CD4-positive, alpha-beta T cell (primary cell): Measurements from ENCODE around the gene GOPC. TPM values are rescaled to one million over a fixed set of nuclear protein-coding genes. Genes with fewer than 3 reads are reported as not detected.

Experiments used
- ATAC-seq: fragments of 200-7000 bp; cut with Tn5 transposase; one replicate; pipeline ENCODE4 v1.10.0; 2022; ENCODE audit warnings: mild to moderate bottlenecking; ENCODE audit not compliant: poor library complexity
- CTCF ChIA-PET: fragments of 350-600 bp; sonication (Branson Sonifier 250); formaldehyde crosslinking; loops from one replicate; lab custom pipeline; 2021; ENCODE audit warnings: antibody characterized with exemption, inconsistent platforms; lab: Charles Lee
- POLR2A ChIA-PET: fragments of 350-600 bp; sonication (Branson Sonifier 250); formaldehyde crosslinking; loops from one replicate; lab custom pipeline; 2021; ENCODE audit warnings: antibody characterized with exemption, inconsistent platforms; lab: Charles Lee
- DNase-seq, 14 experiments: peaks; one replicate each; pipeline ENCODE4 v3.0.0-alpha.2; 2013 to 2020; ENCODE audit warnings: mixed read lengths in 2 of 14
- H3K27ac ChIP-seq, 2 donors: one replicate each; pipeline versions ENCODE4 v1.5.1 to v1.7.0; 2013; ENCODE audit warnings: low read length in 2 of 2, low read depth in 1 of 2, mild to moderate bottlenecking in 1 of 2
- H3K27me3 ChIP-seq, 2 experiments: 1 replicate in 1 of 2; 2 replicates in 1 of 2; pipeline versions ENCODE4 v1.6.1 to v1.7.0; 2013; ENCODE audit warnings: low read length in 2 of 2, control low read depth in 1 of 2, mild to moderate bottlenecking in 1 of 2, moderate library complexity in 1 of 2; ENCODE audit not compliant: insufficient read depth in 2 of 2, control insufficient read depth in 1 of 2
- H3K36me3 ChIP-seq: one replicate; pipeline ENCODE4 v1.6.1; 2013; ENCODE audit warnings: low read length, control low read depth; ENCODE audit not compliant: insufficient read depth
- H3K4me1 ChIP-seq: one replicate; pipeline ENCODE4 v1.6.1; 2013; ENCODE audit warnings: low read length, control low read depth; ENCODE audit not compliant: insufficient read depth
- H3K4me3 ChIP-seq: one replicate; pipeline ENCODE4 v1.5.1; 2013; ENCODE audit warnings: mild to moderate bottlenecking, low read length, moderate library complexity
- H3K9me3 ChIP-seq, 2 experiments: 1 replicate in 1 of 2; 2 replicates in 1 of 2; pipeline versions ENCODE4 v1.6.1 to v1.7.0; 2013; ENCODE audit warnings: low read length in 2 of 2, mild to moderate bottlenecking in 2 of 2, control low read depth in 1 of 2, moderate library complexity in 1 of 2; ENCODE audit not compliant: control insufficient read depth in 1 of 2, insufficient read depth in 1 of 2
- H3K27ac Mint-ChIP-seq: one replicate; pipeline ENCODE4 v1.8.0; 2020; ENCODE audit warnings: mixed read lengths
- H3K27me3 Mint-ChIP-seq: one replicate; pipeline ENCODE4 v1.8.0; 2021; ENCODE audit warnings: mixed read lengths
- H3K36me3 Mint-ChIP-seq: one replicate; pipeline ENCODE4 v1.8.0; 2021; ENCODE audit warnings: low read depth, mixed read lengths
- H3K4me1 Mint-ChIP-seq: one replicate; pipeline ENCODE4 v1.8.0; 2021; ENCODE audit warnings: low read depth, mixed read lengths
- H3K4me3 Mint-ChIP-seq: one replicate; pipeline ENCODE4 v1.8.0; 2020; ENCODE audit warnings: mild to moderate bottlenecking, mixed read lengths
- H3K9me3 Mint-ChIP-seq: one replicate; pipeline ENCODE4 v1.8.0; 2020; ENCODE audit warnings: mixed read lengths
- intact Hi-C, 2 experiments: fragments of 100-400 bp; cut with DNase I in 1 of 2; cut with micrococcal nuclease in 1 of 2; formaldehyde crosslinking; loops; one replicate each; pipeline versions ENCODE4 v1.15.1 to v1.9.0; 2023 to 2025; cut with DNase I, micrococcal nuclease
- total RNA-seq, 174 experiments: library from RNA in 2 of 174; stranded (reverse) in 2 of 174; gene quantifications; one replicate each; pipeline ENCODE4 v1.2.3 and lab custom pipeline; 2021 to 2026
- TF ChIP-seq, protein P1 (sequence below): fragments of 200-600 bp; IDR thresholded peaks from one replicate; pipeline ENCODE4 v1.8.0; 2022; ENCODE audit warnings: antibody characterized with exemption, mild to moderate bottlenecking

The GOPC gene
- total RNA-seq, 2 experiments from 2014 or later, result 9.7 to 10.8 TPM

DNA sequence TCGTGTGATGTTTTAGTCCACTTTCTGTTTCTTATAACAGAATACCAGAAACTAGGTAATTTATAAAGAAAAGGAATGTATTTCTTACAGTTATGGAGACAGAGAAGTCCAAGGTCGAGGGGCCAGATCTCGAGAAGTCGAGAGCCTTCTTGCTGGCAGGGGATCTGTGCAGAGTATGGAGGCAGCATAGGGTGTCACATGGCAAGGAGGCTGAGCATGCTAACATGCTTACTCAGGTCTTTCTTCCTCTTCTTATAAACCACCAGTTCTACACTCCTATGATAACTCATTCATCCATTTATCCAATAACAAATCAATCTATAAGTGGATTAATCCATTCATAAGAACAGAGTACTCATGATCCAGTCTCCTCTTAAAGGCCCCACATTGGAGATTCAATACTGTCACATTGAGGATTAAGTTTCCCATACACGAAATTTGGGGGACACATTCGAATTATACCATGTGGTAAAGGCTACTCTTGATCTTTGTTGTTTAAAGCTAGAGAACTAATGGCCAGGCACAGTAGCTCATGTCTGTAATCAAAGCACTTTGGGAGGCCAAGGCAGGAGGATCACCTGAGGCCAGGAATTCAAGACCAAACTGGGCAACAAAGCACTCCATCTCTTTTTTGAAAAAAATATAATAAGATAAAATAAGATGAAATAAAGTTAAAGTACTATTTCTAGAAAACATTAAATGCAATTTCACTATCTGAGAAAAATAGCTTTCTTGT is 2.1 kb downstream of the GOPC start:
- CTCF ChIA-PET, result no interaction called here
- peaks cover 50% of the 10 kb centered on the region for H3K4me1 Mint-ChIP-seq
- peaks cover 10% of the 10 kb centered on the region for H3K36me3 ChIP-seq
- POLR2A ChIA-PET, result interaction anchor here (2.7 kb wide), 1 partner anchor 52 kb away, joined by 37 read pairs; no protein-coding TSS in a partner anchor
- no peaks in the 10 kb centered on the region for H3K9me3 ChIP-seq
- peaks cover 2% of the 10 kb centered on the region for H3K9me3 Mint-ChIP-seq
- no peaks in the 10 kb centered on the region for H3K27me3 ChIP-seq
- intact Hi-C loops, result loop anchor here (2.0 to 10.0 kb wide), 4 partner anchors 77 to 1755 kb away; partner anchors contain the start of gene TSPYL4 (in 1 of the 2)
- H3K27ac Mint-ChIP-seq, result no peak overlapping the region
- peaks cover 49% of the 10 kb centered on the region for H3K36me3 Mint-ChIP-seq
- no peak for DNase-seq
- H3K4me3 ChIP-seq, result peak overlapping the region; percentile 94
- TF ChIP-seq, protein P1, sequence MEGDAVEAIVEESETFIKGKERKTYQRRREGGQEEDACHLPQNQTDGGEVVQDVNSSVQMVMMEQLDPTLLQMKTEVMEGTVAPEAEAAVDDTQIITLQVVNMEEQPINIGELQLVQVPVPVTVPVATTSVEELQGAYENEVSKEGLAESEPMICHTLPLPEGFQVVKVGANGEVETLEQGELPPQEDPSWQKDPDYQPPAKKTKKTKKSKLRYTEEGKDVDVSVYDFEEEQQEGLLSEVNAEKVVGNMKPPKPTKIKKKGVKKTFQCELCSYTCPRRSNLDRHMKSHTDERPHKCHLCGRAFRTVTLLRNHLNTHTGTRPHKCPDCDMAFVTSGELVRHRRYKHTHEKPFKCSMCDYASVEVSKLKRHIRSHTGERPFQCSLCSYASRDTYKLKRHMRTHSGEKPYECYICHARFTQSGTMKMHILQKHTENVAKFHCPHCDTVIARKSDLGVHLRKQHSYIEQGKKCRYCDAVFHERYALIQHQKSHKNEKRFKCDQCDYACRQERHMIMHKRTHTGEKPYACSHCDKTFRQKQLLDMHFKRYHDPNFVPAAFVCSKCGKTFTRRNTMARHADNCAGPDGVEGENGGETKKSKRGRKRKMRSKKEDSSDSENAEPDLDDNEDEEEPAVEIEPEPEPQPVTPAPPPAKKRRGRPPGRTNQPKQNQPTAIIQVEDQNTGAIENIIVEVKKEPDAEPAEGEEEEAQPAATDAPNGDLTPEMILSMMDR, result no peak
- H3K27me3 Mint-ChIP-seq, result no peaks in the 10 kb centered on the region
- H3K4me1 ChIP-seq, result peaks cover 15% of the 10 kb centered on the region
- no peak overlapping the region for H3K27ac ChIP-seq
- peak overlapping the region; percentile 99 for H3K4me3 Mint-ChIP-seq
- no peak for ATAC-seq

DNA sequence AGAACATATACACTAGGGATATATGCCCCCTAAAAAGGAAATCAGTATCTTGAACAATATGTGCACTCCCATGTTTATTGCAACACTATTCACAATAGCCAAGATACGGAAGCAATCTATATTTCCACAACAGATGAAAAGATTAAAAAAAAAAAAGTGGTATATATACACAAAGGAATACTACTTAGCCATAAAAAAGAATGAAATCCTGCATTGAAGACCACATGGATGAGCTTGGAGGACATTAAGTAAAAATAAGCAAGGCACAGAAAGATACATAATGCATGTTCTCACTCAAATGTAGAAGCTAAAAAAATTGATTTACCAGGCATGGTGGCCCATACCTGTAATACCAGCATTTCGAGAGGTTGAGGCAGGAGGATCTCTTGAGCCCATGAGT is 4.6 kb downstream of the GOPC start:
- Histone ChIP-seq H3K9me3 (no peaks in the 10 kb centered on the region), H3K27ac (no peak overlapping the region), H3K36me3 (peaks cover 10% of the 10 kb centered on the region), H3K4me1 (peaks cover 11% of the 10 kb centered on the region), H3K4me3 (no peak overlapping the region), H3K27me3 (no peaks in the 10 kb centered on the region)
- POLR2A ChIA-PET, result interaction anchor here (0.6 kb wide), 1 partner anchor 49 kb away, joined by 3 read pairs; no protein-coding TSS in a partner anchor
- Mint-ChIP-seq H3K4me1 (peaks cover 42% of the 10 kb centered on the region), H3K4me3 (no peak overlapping the region), H3K36me3 (peaks cover 49% of the 10 kb centered on the region), H3K27me3 (no peaks in the 10 kb centered on the region), H3K27ac (no peak overlapping the region), H3K9me3 (peaks cover 2% of the 10 kb centered on the region)
- TF ChIP-seq, protein P1, result no peak
- ATAC-seq (no peak), DNase-seq (no peak)
- intact Hi-C loops, result no loop called here
- CTCF ChIA-PET, result interaction anchor here (1.0 to 1.2 kb wide), 2 partner anchors 15 to 31 kb away, joined by 3 read pairs; no protein-coding TSS in a partner anchor

DNA sequence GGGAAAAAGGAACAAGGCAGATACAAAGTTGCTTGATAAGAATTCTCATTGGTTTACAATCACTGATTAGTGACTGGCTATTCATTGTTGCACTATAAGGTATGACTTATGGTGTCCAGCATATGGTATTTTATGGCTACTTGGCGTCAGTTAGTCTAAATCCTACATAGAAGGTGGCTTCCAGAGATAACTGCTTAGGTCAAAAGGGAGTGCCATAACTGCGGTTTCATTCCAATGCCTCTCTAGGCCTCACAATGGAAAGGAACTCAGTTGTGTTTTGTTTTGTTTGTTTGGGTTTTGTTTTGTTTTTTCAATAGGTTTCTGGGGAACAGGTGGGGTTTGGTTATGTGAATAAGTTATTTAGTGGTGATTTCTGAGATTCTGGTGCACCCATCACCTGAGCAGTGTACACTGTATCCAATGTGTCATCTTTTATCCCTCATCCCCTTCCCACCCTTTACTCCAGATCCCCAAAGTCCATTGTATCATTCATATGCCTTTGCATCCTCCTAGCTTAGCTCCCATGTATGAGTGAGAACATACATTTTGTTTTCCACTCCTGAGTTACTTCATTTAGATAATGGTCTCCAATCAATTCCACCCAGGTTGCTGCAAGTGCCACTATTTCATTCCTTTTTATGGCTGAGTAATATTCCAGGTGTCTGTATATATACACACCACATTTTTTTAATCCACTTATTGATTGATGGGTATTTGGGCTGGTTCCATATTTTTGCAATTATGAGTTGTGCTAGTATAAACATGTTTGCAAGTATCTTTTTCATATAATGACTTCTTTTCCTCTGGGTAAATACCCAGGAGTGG is 7.0 kb downstream of the GOPC start:
- Mint-ChIP-seq H3K9me3 (peaks cover 2% of the 10 kb centered on the region), H3K27ac (no peak overlapping the region), H3K4me1 (peaks cover 28% of the 10 kb centered on the region), H3K27me3 (no peaks in the 10 kb centered on the region), H3K4me3 (no peak overlapping the region), H3K36me3 (peaks cover 51% of the 10 kb centered on the region)
- DNase-seq (no peak), ATAC-seq (no peak)
- Histone ChIP-seq H3K27ac (no peak overlapping the region), H3K4me1 (peaks cover 8% of the 10 kb centered on the region), H3K9me3 (no peaks in the 10 kb centered on the region), H3K27me3 (no peaks in the 10 kb centered on the region), H3K36me3 (peaks cover 10% of the 10 kb centered on the region), H3K4me3 (no peak overlapping the region)
- TF ChIP-seq, protein P1, result no peak
- POLR2A ChIA-PET, result no interaction called here
- intact Hi-C loops, result no loop called here
- CTCF ChIA-PET, result interaction anchor here (0.6 kb wide), 1 partner anchor 34 kb away, joined by 3 read pairs; no protein-coding TSS in a partner anchor
